Fibroblast of the aortic adventitia (primary cell): ENCODE results near the gene ZFC3H1. TPM values are rescaled to one million over a fixed set of nuclear protein-coding genes. Genes with fewer than 3 reads are reported as not detected.
A peak's percentile ranks its signal among the peaks of the same experiment; 100 is the strongest.

ENCODE experiments used
- DNase-seq: peaks from one replicate; pipeline ENCODE4 v3.0.0-alpha.2; 2010; ENCODE audit warnings: low read depth
- H3K4me3 ChIP-seq: 2 replicates; pipeline ENCODE4 v1.5.1; 2011; ENCODE audit warnings: low read depth, mild to moderate bottlenecking, control low read depth, low read length, moderate library complexity
- CTCF ChIP-seq: IDR thresholded peaks from 2 replicates; pipeline ENCODE4 v1.5.1; 2011; ENCODE audit warnings: mild to moderate bottlenecking, low read length, control low read depth, inconsistent platforms; ENCODE audit not compliant: insufficient read depth
- total RNA-seq: library from RNA; depleted of rRNA; stranded (reverse); fragments of >200 nt; gene quantifications from 2 replicates; pipeline ENCODE4 v1.2.3, GENCODE V29; 2012; ENCODE audit warnings: low replicate concordance

ZFC3H1 gene
- total RNA-seq, 1 donor, result 54.1 TPM

- TF ChIP-seq CTCF, result no peak
- H3K4me3 ChIP-seq, result no peak overlapping the region
- DNase-seq, result no peak
Measured at GRCh38 chr12:71671816-71672215, 8.2 kb upstream of the ZFC3H1 start.

- H3K4me3 ChIP-seq, result no peak overlapping the region
- no peak for DNase-seq
- TF ChIP-seq CTCF, result no peak
Measured at GRCh38 chr12:71671311-71671710, 7.7 kb upstream of the ZFC3H1 start.

- H3K4me3 ChIP-seq, result no peak overlapping the region
- no peak for TF ChIP-seq CTCF
- DNase-seq, result no peak
Measured at GRCh38 chr12:71666259-71666658, 2.6 kb upstream of the ZFC3H1 start.

- no peak for DNase-seq
- TF ChIP-seq CTCF, result no peak
- peak overlapping the region; percentile 82 for H3K4me3 ChIP-seq
Measured at GRCh38 chr12:71665090-71665463, 1.4 kb upstream of the ZFC3H1 start.

GRCh38 chr12:71664411-71665089 is 902 bp upstream of the ZFC3H1 start:
- TF ChIP-seq CTCF, result no peak
- no peak for DNase-seq
- H3K4me3 ChIP-seq, result peak overlapping the region; percentile 82

- peak; percentile 73 for DNase-seq
- H3K4me3 ChIP-seq, result peak overlapping the region; percentile 91
- no peak for TF ChIP-seq CTCF
Measured at GRCh38 chr12:71662849-71663560, 643 bp downstream of the ZFC3H1 start.
